Fibroblast of lung (primary cell): ENCODE results near the gene OR1D5. TPM values are rescaled to one million over a fixed set of nuclear protein-coding genes. Genes with fewer than 3 reads are reported as not detected.

Experiments
- DNase-seq, 2 donors: peaks; one replicate each; pipeline versions ENCODE4 v3.0.0 to v3.0.0-alpha.2; 2010; ENCODE audit warnings: low read depth in 2 of 2
- H2AFZ ChIP-seq: 2 replicates; pipeline ENCODE4 v1.5.1; 2012; ENCODE audit warnings: low read length, control low read depth, inconsistent platforms
- H3K27ac ChIP-seq: 2 replicates; pipeline ENCODE4 v1.5.1; 2011; ENCODE audit warnings: low read length, control low read depth; ENCODE audit not compliant: insufficient read depth
- H3K27me3 ChIP-seq: 2 replicates; pipeline ENCODE4 v1.5.1; 2011; ENCODE audit warnings: mild to moderate bottlenecking, low read length; ENCODE audit not compliant: control insufficient read depth, insufficient read depth
- H3K36me3 ChIP-seq: 2 replicates; pipeline ENCODE4 v1.5.1; 2011; ENCODE audit warnings: low read length; ENCODE audit not compliant: control insufficient read depth, insufficient read depth
- H3K4me1 ChIP-seq: 2 replicates; pipeline ENCODE4 v1.5.1; 2011; ENCODE audit warnings: low read length; ENCODE audit not compliant: control insufficient read depth, insufficient read depth; ENCODE audit errors: extremely low read depth
- H3K4me2 ChIP-seq: 2 replicates; pipeline ENCODE4 v1.5.1; 2011; ENCODE audit warnings: low read length, control low read depth; ENCODE audit not compliant: insufficient read depth; ENCODE audit errors: extremely low read depth
- H3K4me3 ChIP-seq, 4 experiments: fragments of 200-600 bp in 1 of 4; sonication (generic) in 1 of 4; replicated peaks in 1 of 4; 2 replicates each; pipeline ENCODE4 v1.5.1; 2011 to 2016; ENCODE audit warnings: low read length in 4 of 4, low read depth in 3 of 4, mild to moderate bottlenecking in 3 of 4, control low read depth in 2 of 4, inconsistent platforms in 1 of 4, mixed read lengths in 1 of 4; ENCODE audit not compliant: insufficient read depth in 1 of 4; ENCODE audit errors: control extremely low read depth in 1 of 4
- H3K79me2 ChIP-seq: 2 replicates; pipeline ENCODE4 v1.5.1; 2012; ENCODE audit warnings: mild to moderate bottlenecking, low read length, inconsistent platforms; ENCODE audit not compliant: control insufficient read depth, insufficient read depth
- H3K9ac ChIP-seq: 2 replicates; pipeline ENCODE4 v1.5.1; 2011; ENCODE audit warnings: mild to moderate bottlenecking, low read length, control low read depth; ENCODE audit not compliant: insufficient read depth
- H3K9me3 ChIP-seq: 2 replicates; pipeline ENCODE4 v1.5.1; 2012; ENCODE audit warnings: low read depth, low read length; ENCODE audit not compliant: control insufficient read depth, insufficient read depth
- H4K20me1 ChIP-seq: 2 replicates; pipeline ENCODE4 v1.5.1; 2011; ENCODE audit warnings: low read length; ENCODE audit not compliant: control insufficient read depth, insufficient read depth; ENCODE audit errors: extremely low read depth
- CTCF ChIP-seq, 2 donors: IDR thresholded peaks in 1 of 2; conservative IDR thresholded peaks in 1 of 2; 1 replicate in 1 of 2; 2 replicates in 1 of 2; pipeline ENCODE4 v1.5.1; 2011 to 2012; ENCODE audit warnings: low read length in 2 of 2, control low read depth in 1 of 2, inconsistent platforms in 1 of 2, low read depth in 1 of 2, mild to moderate bottlenecking in 1 of 2
- EZH2 ChIP-seq: IDR thresholded peaks from 2 replicates; pipeline ENCODE4 v1.5.1; 2012; ENCODE audit warnings: low read length, control low read depth, mild to moderate bottlenecking; ENCODE audit errors: missing control alignments
- polyA plus RNA-seq, 2 donors: library from polyadenylated mRNA; depleted of rRNA in 1 of 2; stranded (reverse) in 1 of 2; unstranded in 1 of 2; fragments of >200 nt; gene quantifications; 2 replicates each; pipeline ENCODE4 v1.2.1, GENCODE V29; 2011 to 2012; ENCODE audit warnings: missing spikeins in 1 of 2
- total RNA-seq: library from RNA; depleted of rRNA; stranded (reverse); fragments of >200 nt; gene quantifications from 2 replicates; pipeline ENCODE4 v1.2.1, GENCODE V29; 2014

Gene OR1D5
- total and polyA plus RNA-seq, 2 donors (not counting 1 experiment from before 2014, with no cell fraction given), result not detected

DNA sequence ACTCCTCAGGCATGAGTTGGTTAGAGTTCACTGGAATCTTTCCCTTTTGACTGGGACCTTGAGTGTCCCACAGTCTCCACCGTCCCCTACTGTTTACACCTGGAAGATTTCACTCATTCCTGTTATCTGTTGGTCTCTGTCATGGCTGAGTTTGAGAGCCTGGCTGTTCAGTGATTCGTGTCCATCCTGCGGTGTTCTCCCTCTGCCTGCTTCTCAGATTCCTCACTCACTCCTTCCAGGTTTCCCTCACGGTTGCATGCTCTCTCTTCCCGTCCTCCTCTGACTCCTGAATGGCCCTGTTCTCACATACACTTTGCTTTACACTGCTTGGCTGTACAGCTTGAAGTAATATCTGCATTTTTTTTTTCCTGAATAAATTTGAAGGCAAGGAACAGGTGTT, 24.5 kb downstream of the OR1D5 start:
- no peaks in the 10 kb centered on the region for H3K36me3 ChIP-seq
- H3K4me1 ChIP-seq, result no peaks in the 10 kb centered on the region
- H3K9me3 ChIP-seq, result no peaks in the 10 kb centered on the region
- no peaks in the 10 kb centered on the region for H3K79me2 ChIP-seq
- H3K27me3 ChIP-seq, result no peaks in the 10 kb centered on the region
- no peak overlapping the region for H3K9ac ChIP-seq
- H3K4me3 ChIP-seq, result no peak overlapping the region
- no peak overlapping the region for H2AFZ ChIP-seq
- TF ChIP-seq EZH2 (no peak), CTCF (conservative IDR thresholded peaks at IDR 0.05 in 1 of 2, IDR thresholded peaks at IDR 0.05 in 1 of 2; ENCODE audit: low read depth in 1 of 2, low read length in 2 of 2) (no peak)
- no peak for DNase-seq
- H4K20me1 ChIP-seq, result no peaks in the 10 kb centered on the region
- H3K4me2 ChIP-seq, result no peak overlapping the region
- no peak overlapping the region for H3K27ac ChIP-seq

DNA sequence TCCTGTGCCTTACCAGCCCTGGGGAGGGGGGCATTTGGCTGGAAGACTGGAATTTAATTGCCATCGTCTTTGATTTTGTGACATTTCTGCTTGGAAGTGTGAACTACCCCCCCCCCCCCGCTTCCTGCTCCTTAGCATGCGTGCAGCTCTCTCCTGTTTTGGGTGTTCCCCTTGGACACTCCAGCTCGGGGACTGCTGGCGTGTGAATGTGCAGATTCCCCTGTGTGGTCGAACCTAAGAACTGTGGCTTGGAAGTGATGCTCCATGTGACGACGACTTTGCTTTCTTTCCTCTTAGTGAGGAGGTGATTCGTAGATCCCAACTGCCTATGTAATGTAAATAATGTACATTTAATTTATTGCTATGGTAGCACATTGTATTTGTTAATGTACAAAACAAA, 26.1 kb downstream of the OR1D5 start:
- H4K20me1 ChIP-seq, result no peaks in the 10 kb centered on the region
- H3K9ac ChIP-seq, result no peak overlapping the region
- H2AFZ ChIP-seq, result no peak overlapping the region
- no peaks in the 10 kb centered on the region for H3K36me3 ChIP-seq
- no peaks in the 10 kb centered on the region for H3K4me1 ChIP-seq
- DNase-seq, result no peak
- no peak overlapping the region for H3K4me3 ChIP-seq
- no peak overlapping the region for H3K4me2 ChIP-seq
- no peaks in the 10 kb centered on the region for H3K79me2 ChIP-seq
- no peaks in the 10 kb centered on the region for H3K27me3 ChIP-seq
- no peaks in the 10 kb centered on the region for H3K9me3 ChIP-seq
- no peak for TF ChIP-seq CTCF (conservative IDR thresholded peaks at IDR 0.05 in 1 of 2, IDR thresholded peaks at IDR 0.05 in 1 of 2; ENCODE audit: low read depth in 1 of 2, low read length in 2 of 2)
- TF ChIP-seq EZH2, result no peak
- H3K27ac ChIP-seq, result no peak overlapping the region

DNA sequence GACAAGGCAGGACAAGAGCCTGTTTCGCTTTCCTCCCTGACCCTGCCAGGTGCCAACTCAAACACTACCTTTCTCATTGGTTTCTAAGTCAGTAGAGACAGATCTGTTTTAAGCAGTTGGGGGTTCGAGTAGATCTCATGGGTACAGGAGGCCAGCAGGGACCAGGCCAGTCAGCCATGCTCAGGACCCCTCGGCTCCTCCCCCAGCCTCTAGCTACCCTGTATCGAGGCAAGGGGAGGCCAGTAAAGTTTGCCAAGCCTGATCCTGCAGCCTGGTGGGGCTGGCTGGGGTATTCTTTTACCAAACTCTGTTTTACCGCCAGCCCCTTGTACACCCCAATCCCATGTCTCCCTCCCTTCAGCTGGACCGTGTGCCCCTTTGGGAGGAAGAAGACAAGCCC, 26.6 kb downstream of the OR1D5 start:
- H3K27ac ChIP-seq, result no peak overlapping the region
- no peak overlapping the region for H2AFZ ChIP-seq
- no peaks in the 10 kb centered on the region for H4K20me1 ChIP-seq
- H3K4me2 ChIP-seq, result no peak overlapping the region
- no peak overlapping the region for H3K4me3 ChIP-seq
- no peaks in the 10 kb centered on the region for H3K9me3 ChIP-seq
- no peak overlapping the region for H3K9ac ChIP-seq
- H3K27me3 ChIP-seq, result no peaks in the 10 kb centered on the region
- no peak for DNase-seq
- H3K79me2 ChIP-seq, result no peaks in the 10 kb centered on the region
- TF ChIP-seq CTCF (conservative IDR thresholded peaks at IDR 0.05 in 1 of 2, IDR thresholded peaks at IDR 0.05 in 1 of 2; ENCODE audit: low read depth in 1 of 2, low read length in 2 of 2), result no peak
- TF ChIP-seq EZH2, result no peak
- H3K4me1 ChIP-seq, result no peaks in the 10 kb centered on the region
- H3K36me3 ChIP-seq, result no peaks in the 10 kb centered on the region
